ENCODE data around the gene ITGBL1.

ITGBL1 gene

GRCh38 chr13:101707659-101708058, 255.2 kb downstream of the ITGBL1 start:
- no peak for DNase-seq
- no peak for TF ChIP-seq GATA1 (IDR thresholded peaks at IDR 0.05; ENCODE audit: low read depth, low read length)

DNA sequence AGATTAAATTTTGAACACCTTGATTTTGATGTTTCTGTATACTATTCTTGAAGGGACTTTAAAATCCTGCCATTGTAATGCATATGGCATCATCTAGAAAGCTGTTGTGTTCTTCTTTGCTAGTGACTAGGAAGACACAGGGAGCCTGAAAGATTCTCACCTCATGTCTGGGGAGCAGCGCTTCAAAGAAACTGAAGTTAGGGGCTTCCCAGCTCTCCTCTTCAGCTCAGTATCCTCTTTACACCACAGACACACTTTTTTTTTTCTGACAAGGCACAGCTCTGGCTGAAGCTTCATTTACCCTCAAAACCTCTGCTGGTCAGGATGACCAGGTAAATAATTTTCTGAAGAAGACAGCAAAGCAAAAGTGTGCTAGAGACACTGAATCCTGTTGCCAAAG, 255.6 kb downstream of the ITGBL1 start:
- TF ChIP-seq GATA1 (IDR thresholded peaks at IDR 0.05; ENCODE audit: low read depth, low read length) (no peak), POLR2A (IDR thresholded peaks at IDR 0.05; ENCODE audit: low read length) (no peak)
- DNase-seq, result no peak

DNA sequence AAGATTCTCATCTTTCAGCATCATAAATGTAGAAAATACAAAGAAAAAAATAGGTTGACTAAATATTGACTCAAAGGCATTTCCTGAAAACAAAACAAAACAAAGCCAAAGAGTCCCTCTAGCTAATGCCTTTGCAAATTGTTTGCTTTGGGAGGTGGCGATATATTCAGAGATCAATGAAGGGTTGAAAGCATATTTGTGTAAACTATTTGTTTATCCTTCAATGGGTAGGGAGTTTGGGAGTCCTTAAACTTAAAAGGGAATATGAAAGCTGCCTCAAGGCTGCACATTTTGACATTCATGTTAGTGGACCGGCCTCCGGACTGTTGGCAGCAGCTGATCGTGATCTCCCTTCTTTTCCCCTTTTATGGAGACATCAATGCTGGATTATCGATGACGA, 257.5 kb downstream of the ITGBL1 start:
- TF ChIP-seq POLR2A (IDR thresholded peaks at IDR 0.05; ENCODE audit: low read length) (no peak), GATA1 (IDR thresholded peaks at IDR 0.05; ENCODE audit: low read depth, low read length) (no peak)

GRCh38 chr13:101711307-101712025, 259.0 kb downstream of the ITGBL1 start:
- DNase-seq, result no peak
- no peak for TF ChIP-seq GATA1 (IDR thresholded peaks at IDR 0.05; ENCODE audit: low read depth, low read length)
- no peak for TF ChIP-seq POLR2A (IDR thresholded peaks at IDR 0.05; ENCODE audit: low read length)

More for the DNA sequence above, 257.5 kb downstream of the ITGBL1 start:
- DNase-seq, result no peak

DNA sequence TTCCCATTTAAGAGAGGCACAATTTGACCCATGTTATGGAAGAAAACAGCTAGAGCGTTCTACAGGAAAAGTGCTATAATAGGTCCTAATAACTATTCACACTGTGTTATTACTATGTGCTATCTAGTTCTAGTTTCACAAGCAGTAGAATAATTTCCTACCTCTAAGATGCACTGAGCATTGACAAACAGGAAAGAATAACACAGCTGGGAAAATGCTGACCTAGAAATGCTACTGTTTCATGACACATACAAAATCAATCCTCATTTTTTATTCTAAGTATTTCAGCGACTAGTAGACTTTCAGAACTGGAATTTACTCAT, 259.5 kb downstream of the ITGBL1 start:
- TF ChIP-seq GATA1 (IDR thresholded peaks at IDR 0.05; ENCODE audit: low read depth, low read length) (no peak), POLR2A (IDR thresholded peaks at IDR 0.05; ENCODE audit: low read length) (no peak)
- DNase-seq, result no peak

DNA sequence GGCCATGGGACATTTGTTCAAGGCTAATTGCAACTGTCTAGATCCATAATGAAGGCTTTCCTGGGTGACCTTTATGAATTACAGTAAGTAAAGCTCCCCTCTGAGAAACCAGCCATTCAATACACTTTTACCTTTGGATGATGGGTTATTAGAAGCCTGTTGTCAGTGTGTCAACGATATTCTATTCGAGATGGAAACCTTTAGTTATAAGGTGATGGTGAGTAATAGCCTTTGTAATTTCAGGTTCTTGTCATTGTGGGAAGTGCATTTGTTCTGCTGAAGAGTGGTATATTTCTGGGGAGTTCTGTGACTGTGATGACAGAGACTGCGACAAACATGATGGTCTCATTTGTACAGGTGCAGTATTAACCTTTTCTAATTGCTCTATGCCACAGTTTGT, 261.7 kb downstream of the ITGBL1 start:
- TF ChIP-seq GATA1 (IDR thresholded peaks at IDR 0.05; ENCODE audit: low read depth, low read length), result no peak
- no peak for TF ChIP-seq POLR2A (IDR thresholded peaks at IDR 0.05; ENCODE audit: low read length)
- DNase-seq, result no peak

DNA sequence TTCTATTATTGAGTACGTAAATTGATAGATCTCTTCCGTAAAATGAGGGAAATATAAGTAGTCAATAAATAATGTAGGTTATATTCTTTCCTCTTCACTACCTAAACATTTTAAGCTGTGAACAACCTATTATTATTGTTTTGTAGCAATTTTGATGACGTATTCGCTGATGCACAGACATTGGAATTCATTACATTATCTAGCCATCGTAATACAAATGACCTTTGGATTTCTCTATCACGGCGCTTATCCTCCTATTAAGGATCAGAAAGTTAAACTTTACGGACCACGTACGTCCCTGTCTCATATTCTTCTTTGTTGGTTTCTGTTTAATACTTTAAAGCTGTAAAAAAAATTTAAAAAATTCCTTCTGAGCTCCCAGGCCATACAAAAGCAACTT, 264.9 kb downstream of the ITGBL1 start:
- no peak for TF ChIP-seq POLR2A (IDR thresholded peaks at IDR 0.05; ENCODE audit: low read length)
- no peak for TF ChIP-seq GATA1 (IDR thresholded peaks at IDR 0.05; ENCODE audit: low read depth, low read length)

GRCh38 chr13:101718496-101718895, 266.0 kb downstream of the ITGBL1 start:
- TF ChIP-seq POLR2A (IDR thresholded peaks at IDR 0.05; ENCODE audit: low read length) (no peak), GATA1 (IDR thresholded peaks at IDR 0.05; ENCODE audit: low read depth, low read length) (no peak)
- no peak for DNase-seq

More for the DNA sequence above, 264.9 kb downstream of the ITGBL1 start:
- no peak for DNase-seq

DNA sequence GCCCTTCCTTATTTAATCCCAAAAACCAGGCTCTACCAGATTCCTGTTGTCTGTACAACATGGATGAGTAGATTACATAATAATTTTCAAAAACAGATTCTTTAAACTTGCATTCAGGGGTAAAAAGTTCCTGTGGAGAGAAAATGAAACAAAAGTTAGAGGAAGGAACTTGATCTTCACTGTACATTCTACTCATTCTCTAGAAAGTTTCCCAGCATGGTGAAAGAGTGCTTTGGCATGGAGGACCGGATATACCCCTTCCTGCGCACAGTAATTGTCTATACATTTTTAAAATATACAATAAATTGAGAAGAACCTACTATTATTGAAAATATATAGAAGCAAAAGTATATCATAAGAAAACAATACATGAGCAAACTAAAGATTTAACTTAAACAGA, 274.2 kb downstream of the ITGBL1 start:
- TF ChIP-seq GATA1 (IDR thresholded peaks at IDR 0.05; ENCODE audit: low read depth, low read length), result no peak
- no peak for TF ChIP-seq POLR2A (IDR thresholded peaks at IDR 0.05; ENCODE audit: low read length)
- no peak for DNase-seq

DNA sequence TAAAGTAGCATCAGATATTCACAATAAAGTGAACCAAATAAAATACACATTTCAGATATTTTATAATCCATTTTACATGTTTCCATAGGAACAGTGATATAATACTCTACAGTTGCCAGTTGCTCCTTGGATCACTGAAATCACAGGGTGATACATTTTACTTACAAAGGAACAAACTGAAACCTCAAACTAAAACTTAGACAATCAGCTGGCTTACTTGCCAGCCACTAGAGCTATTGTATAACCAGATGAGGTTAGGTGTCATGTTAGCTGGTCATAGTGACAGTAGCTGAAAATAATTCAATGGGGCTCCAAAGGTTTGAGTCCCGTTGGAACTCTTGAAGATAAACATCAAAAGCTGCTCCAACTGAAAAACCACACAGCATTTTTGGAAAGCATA, 274.6 kb downstream of the ITGBL1 start:
- TF ChIP-seq GATA1 (IDR thresholded peaks at IDR 0.05; ENCODE audit: low read depth, low read length), result no peak
- TF ChIP-seq POLR2A (IDR thresholded peaks at IDR 0.05; ENCODE audit: low read length), result no peak
- DNase-seq, result no peak

GRCh38 chr13:101728021-101728420, 275.5 kb downstream of the ITGBL1 start:
- no peak for DNase-seq
- no peak for TF ChIP-seq POLR2A (IDR thresholded peaks at IDR 0.05; ENCODE audit: low read length)
- TF ChIP-seq GATA1 (IDR thresholded peaks at IDR 0.05; ENCODE audit: low read depth, low read length), result no peak

- no peak for DNase-seq
- TF ChIP-seq GATA1 (IDR thresholded peaks at IDR 0.05; ENCODE audit: low read depth, low read length) (no peak), POLR2A (IDR thresholded peaks at IDR 0.05; ENCODE audit: low read length) (no peak)
Observed at GRCh38 chr13:101728615-101729014, 276.1 kb downstream of the ITGBL1 start.

DNA sequence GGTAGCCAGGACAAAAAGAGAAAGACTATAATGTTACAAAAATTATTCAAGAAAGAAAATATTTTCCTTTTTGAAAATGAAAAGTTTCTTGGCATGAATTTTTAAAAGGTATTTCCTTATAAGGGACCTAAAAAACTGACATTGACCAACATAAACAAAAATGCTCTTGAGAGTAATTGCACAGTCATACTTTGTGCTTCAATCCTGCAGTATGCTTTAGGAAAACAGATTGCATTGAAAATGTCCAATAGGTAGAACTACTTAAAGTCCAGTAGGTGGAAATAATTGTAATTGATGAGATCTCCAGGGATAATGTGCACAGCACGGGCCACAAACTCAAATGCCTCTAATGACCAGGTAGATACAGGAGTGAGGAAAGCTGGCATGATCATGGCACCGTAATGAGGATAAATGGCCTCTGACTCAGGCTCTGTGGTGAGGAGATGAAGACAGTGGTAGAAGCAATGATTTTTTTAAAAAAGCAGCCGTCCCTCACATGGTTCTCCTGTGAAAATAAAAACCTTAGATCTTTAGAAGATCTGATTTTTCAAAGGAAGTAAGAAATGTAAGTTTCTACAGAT, 278.0 kb downstream of the ITGBL1 start:
- TF ChIP-seq GATA1 (IDR thresholded peaks at IDR 0.05; ENCODE audit: low read depth, low read length) (no peak), POLR2A (IDR thresholded peaks at IDR 0.05; ENCODE audit: low read length) (no peak)
- DNase-seq, result no peak

- no peak for DNase-seq
- TF ChIP-seq GATA1 (IDR thresholded peaks at IDR 0.05; ENCODE audit: low read depth, low read length), result no peak
- TF ChIP-seq POLR2A (IDR thresholded peaks at IDR 0.05; ENCODE audit: low read length), result no peak
Observed at GRCh38 chr13:101736566-101736965, 284.1 kb downstream of the ITGBL1 start.

GRCh38 chr13:101738336-101738735, 285.9 kb downstream of the ITGBL1 start:
- TF ChIP-seq GATA1 (IDR thresholded peaks at IDR 0.05; ENCODE audit: low read depth, low read length) (no peak), POLR2A (IDR thresholded peaks at IDR 0.05; ENCODE audit: low read length) (no peak)
- DNase-seq, result no peak

Data from erythroblast (primary cell).